H1 (cell line): Measurements from ENCODE around the gene PQBP1. TPM values are rescaled to one million over a fixed set of nuclear protein-coding genes. Genes with fewer than 3 reads are reported as not detected.

Experiments
- EGR1 ChIP-seq: IDR thresholded peaks from 2 replicates; pipeline ENCODE4 v1.6.1; 2011; ENCODE audit warnings: low read depth, low read length, borderline replicate concordance
- GTF2F1 ChIP-seq: IDR thresholded peaks from 2 replicates; pipeline ENCODE4 v1.6.1; 2012; ENCODE audit warnings: low read depth, low read length, improper control_type of control experiment, borderline replicate concordance
- HDAC2 ChIP-seq, 2 experiments: fragments of 300-600 bp in 1 of 2; sonication (generic) in 1 of 2; IDR thresholded peaks; 2 replicates each; pipeline ENCODE4 v1.6.1; 2011 to 2012; ENCODE audit warnings: low read depth in 2 of 2, low read length in 2 of 2, mild to moderate bottlenecking in 2 of 2, moderate library complexity in 2 of 2, borderline replicate concordance in 1 of 2, inconsistent platforms in 1 of 2
- KDM4A ChIP-seq: IDR thresholded peaks from one replicate; pipeline ENCODE4 v1.7.1; 2012; ENCODE audit warnings: low read depth, mild to moderate bottlenecking, moderate library complexity, low read length, inconsistent platforms; ENCODE audit not compliant: severe bottlenecking
- TAF1 ChIP-seq: IDR thresholded peaks from 2 replicates; pipeline ENCODE4 v1.6.1; 2011; ENCODE audit warnings: mild to moderate bottlenecking, low read depth, low read length
- polyA plus RNA-seq, 7 experiments: library from polyadenylated mRNA; depleted of rRNA in 3 of 7; stranded (reverse) in 5 of 7; unstranded in 2 of 7; fragments of >200 nt in 5 of 7; fragments of 200-250 nt in 2 of 7; gene quantifications; 1 replicate in 5 of 7; 2 replicates in 1 of 7; 4 replicates in 1 of 7; pipeline versions ENCODE4 v1.2.1 to v1.2.3, GENCODE V29; 2011 to 2013; ENCODE audit warnings: missing spikeins in 2 of 7, mixed read lengths in 2 of 7
- total RNA-seq: library from RNA; stranded (reverse); fragmentation: NEBNext Ultra II Directional; extraction: Animal tissue kit (Norgen Biotek cat#: 25700); gene quantifications from 2 replicates; pipeline ENCODE4 v1.2.1, GENCODE V29; 2021

PQBP1 gene
- total and polyA plus RNA-seq, 2 of the 8 experiments (the other 6 are each of a cell fraction or from before 2014, with no cell fraction given): 91.7 to 95.9 TPM

GRCh38 chrX:48911412-48912182, 13.9 kb downstream of the PQBP1 start, which contains the start of gene SLC35A2 (continued):
- no peak for TF ChIP-seq KDM4A
- 0 out of 2 replicates have a peak, but pooled peaks have one; percentile 14 for TF ChIP-seq TAF1
- TF ChIP-seq GTF2F1: no peak
- no peak for TF ChIP-seq EGR1
- TF ChIP-seq HDAC2 (IDR thresholded peaks at IDR 0.05; ENCODE audit: borderline replicate concordance in 1 of 2, low read depth in 2 of 2, low read length in 2 of 2): peak in 1 of 2 experiments; percentile 81; a peak in 1 of 4 replicates
